Thoracic aorta (tissue), 2 donors: ENCODE measurements around the gene ZMYND15. TPM values are rescaled to one million over a fixed set of nuclear protein-coding genes. Genes with fewer than 3 reads are reported as not detected.

Source experiments
- ATAC-seq: fragments of 150-250 bp; one replicate; pipeline ENCODE4 v1.8.0; 2017; ENCODE audit warnings: low read depth; ENCODE audit not compliant: insufficient number of reproducible peaks, low FRiP score
- DNase-seq: peaks from one replicate; pipeline ENCODE4 v3.0.0-alpha.2; 2020; ENCODE audit warnings: low spot score
- H3K27ac ChIP-seq, 2 donors: fragments of 200-600 bp; sonication (generic); 1 replicate in 1 of 2; 2 replicates in 1 of 2; pipeline ENCODE4 v1.5.1; 2016; ENCODE audit warnings: mild to moderate bottlenecking in 2 of 2, moderate library complexity in 2 of 2
- H3K27me3 ChIP-seq: fragments of 200-600 bp; sonication (generic); replicated peaks from 2 replicates; pipeline ENCODE4 v1.6.0; 2016; ENCODE audit warnings: mild to moderate bottlenecking; ENCODE audit not compliant: insufficient read depth
- H3K36me3 ChIP-seq: fragments of 200-600 bp; sonication (generic); one replicate; pipeline ENCODE4 v1.5.1; 2016
- H3K4me1 ChIP-seq, 2 donors: fragments of 200-600 bp; sonication (generic); 1 replicate in 1 of 2; 2 replicates in 1 of 2; pipeline versions ENCODE4 v1.5.1 to v1.6.0; 2016; ENCODE audit warnings: low read depth in 2 of 2, mild to moderate bottlenecking in 1 of 2; ENCODE audit not compliant: control insufficient read depth in 1 of 2
- H3K4me3 ChIP-seq: fragments of 200-600 bp; sonication (generic); 2 replicates; pipeline ENCODE4 v1.5.1; 2016; ENCODE audit warnings: mild to moderate bottlenecking
- H3K9me3 ChIP-seq: fragments of 200-600 bp; sonication (generic); 2 replicates; pipeline ENCODE4 v1.5.1; 2016
- CTCF ChIP-seq: fragments of 200-600 bp; sonication (generic); IDR thresholded peaks from one replicate; pipeline ENCODE4 v1.5.1; 2019; ENCODE audit warnings: antibody characterized with exemption
- total RNA-seq, 2 donors: library from RNA; depleted of rRNA; stranded (reverse); fragments of >200 nt; gene quantifications; one replicate each; pipeline versions ENCODE4 v1.1.0 to v1.2.3, GENCODE V29; 2016

The ZMYND15 gene
- total RNA-seq, 2 donors from 2014 or later = 2.5 to 5.8 TPM

GRCh38 chr17:4766723-4767122 lies 27.1 kb downstream of the ZMYND15 start:
- Histone ChIP-seq H3K27me3 (no peaks in the 10 kb centered on the region), H3K4me1 (no peaks in the 10 kb centered on the region), H3K9me3 (no peaks in the 10 kb centered on the region), H3K27ac (no peak overlapping the region), H3K4me3 (no peak overlapping the region), H3K36me3 (no peaks in the 10 kb centered on the region)
- ATAC-seq (no peak), DNase-seq (no peak)
- no peak for TF ChIP-seq CTCF

- TF ChIP-seq CTCF = no peak
- DNase-seq (no peak), ATAC-seq (no peak)
- Histone ChIP-seq H3K9me3 (no peaks in the 10 kb centered on the region), H3K27me3 (no peaks in the 10 kb centered on the region), H3K27ac (no peak overlapping the region), H3K36me3 (no peaks in the 10 kb centered on the region), H3K4me3 (no peak overlapping the region), H3K4me1 (no peaks in the 10 kb centered on the region)
Observed at GRCh38 chr17:4768298-4768697, 28.7 kb downstream of the ZMYND15 start.

GRCh38 chr17:4769628-4770027 lies 30.0 kb downstream of the ZMYND15 start:
- no peaks in the 10 kb centered on the region for H3K27me3 ChIP-seq
- no peak overlapping the region for H3K4me3 ChIP-seq
- ATAC-seq (no peak), DNase-seq (no peak)
- no peaks in the 10 kb centered on the region for H3K4me1 ChIP-seq
- H3K36me3 ChIP-seq = no peaks in the 10 kb centered on the region
- no peak overlapping the region for H3K27ac ChIP-seq
- H3K9me3 ChIP-seq = no peaks in the 10 kb centered on the region
- no peak for TF ChIP-seq CTCF

- Histone ChIP-seq H3K4me3 (no peak within 1 kb of the TSS), H3K36me3 (no peaks in the 10 kb centered on the region), H3K27me3 (no peaks in the 10 kb centered on the region), H3K27ac (no peak within 1 kb of the TSS), H3K9me3 (no peaks in the 10 kb centered on the region), H3K4me1 (no peaks in the 10 kb centered on the region)
- DNase-seq (no peak), ATAC-seq (no peak)
- TF ChIP-seq CTCF = no peak
Observed at GRCh38 chr17:4771519-4772234, 32.0 kb downstream of the ZMYND15 start, which contains the start of gene TM4SF5. TM4SF5 (plus strand) TSS chr17:4771886; CDS start chr17:4771923, 37 bp downstream.

- no peaks in the 10 kb centered on the region for H3K27me3 ChIP-seq
- H3K36me3 ChIP-seq = no peaks in the 10 kb centered on the region
- no peak for TF ChIP-seq CTCF
- H3K4me3 ChIP-seq = no peak overlapping the region
- no peak overlapping the region for H3K27ac ChIP-seq
- ATAC-seq (no peak), DNase-seq (no peak)
- no peaks in the 10 kb centered on the region for H3K4me1 ChIP-seq
- H3K9me3 ChIP-seq = no peaks in the 10 kb centered on the region
Observed at GRCh38 chr17:4772235-4772613, 32.6 kb downstream of the ZMYND15 start.
